Raji (cell line): ENCODE results near the gene DESI2.

Experiments used
- POLR2A ChIP-seq: IDR thresholded peaks from 2 replicates; pipeline ENCODE4 v1.6.1; 2011; ENCODE audit warnings: low read depth, low read length, control low read depth; ENCODE audit not compliant: insufficient read depth

The DESI2 gene

DNA sequence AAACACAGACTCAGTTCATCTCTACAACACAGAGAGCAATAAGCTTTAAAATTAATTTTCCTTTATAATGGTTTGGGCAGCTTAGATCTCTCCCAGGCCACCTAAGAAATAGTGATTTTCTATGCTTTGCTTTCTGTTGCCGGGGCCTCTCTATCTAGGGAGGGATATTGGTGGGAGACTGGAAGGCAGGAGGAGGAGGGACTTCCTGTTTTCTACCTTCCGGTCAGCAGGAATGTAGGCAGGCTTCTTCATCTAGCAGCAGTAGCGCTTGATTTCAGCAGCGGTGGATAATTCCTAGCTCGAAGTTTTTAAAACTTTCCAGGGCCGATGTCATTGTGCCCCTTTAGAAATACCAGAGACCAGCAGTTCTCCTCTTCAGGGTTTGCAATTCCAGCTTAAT is 5.1 kb upstream of the DESI2 start:
- no peak for TF ChIP-seq POLR2A

DNA sequence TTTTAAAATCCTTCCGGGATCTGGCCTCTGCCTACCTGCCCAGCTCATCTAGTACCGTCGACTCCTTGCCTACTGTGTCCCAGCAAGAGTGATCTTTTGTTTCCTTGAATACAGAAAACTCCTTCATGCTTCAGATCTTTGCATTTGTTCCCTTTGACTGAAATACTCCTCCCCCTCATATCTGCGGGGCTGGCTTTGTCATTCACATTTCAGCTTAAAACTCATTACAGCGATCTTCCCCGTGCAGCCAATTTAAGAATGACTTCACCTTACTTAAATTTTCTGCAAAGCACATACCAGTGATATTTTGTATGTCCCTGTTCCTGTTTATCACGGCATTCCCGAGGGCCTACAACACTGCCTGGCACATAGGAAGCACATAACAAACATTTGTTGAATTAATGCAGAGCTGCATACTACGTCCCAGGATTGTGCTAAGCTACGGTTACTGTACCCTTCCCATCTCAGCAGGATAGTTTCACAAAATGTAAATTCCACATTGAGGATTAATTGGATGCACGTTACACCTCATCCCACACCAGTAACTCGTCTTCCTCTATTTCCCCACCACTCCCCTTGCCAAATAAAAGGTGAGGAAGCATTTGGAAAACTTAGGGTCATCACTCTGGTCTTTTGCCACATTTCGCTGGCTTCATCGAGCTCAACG is 837 bp upstream of the DESI2 start:
- no peak for TF ChIP-seq POLR2A

DNA sequence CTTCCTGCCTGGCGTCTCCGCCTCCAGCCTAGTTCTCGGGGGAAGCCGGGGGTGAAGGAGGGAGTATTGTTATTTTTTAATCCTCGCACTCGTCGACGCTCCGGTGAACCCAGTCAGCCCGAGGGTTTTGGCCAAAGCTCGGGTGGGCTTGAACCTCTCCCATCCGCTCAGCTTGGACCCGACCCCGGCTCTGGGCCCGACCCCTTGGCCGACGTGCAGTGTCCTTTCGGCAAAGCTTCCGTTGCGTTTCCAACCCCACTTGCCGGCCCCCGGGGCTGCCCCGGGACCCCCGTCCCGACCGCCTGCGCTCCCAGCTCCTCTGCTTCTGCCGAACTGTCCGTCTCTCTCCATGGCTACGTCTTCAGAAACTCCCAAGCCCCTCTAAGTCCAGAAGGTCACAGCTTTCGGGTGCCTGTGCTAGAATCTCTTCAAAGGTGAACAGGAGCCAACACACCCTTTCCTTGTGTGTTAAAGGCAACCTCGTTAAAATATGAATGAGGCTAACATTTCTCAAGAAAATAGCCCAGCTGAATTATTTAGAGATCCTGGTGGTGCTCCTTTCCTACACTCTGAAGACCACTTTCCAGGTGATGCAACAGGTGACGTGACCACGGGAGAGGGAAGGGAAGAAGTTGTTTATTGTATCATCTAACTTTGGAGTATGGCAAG is 647 bp downstream of the DESI2 start:
- no peak for TF ChIP-seq POLR2A

DNA sequence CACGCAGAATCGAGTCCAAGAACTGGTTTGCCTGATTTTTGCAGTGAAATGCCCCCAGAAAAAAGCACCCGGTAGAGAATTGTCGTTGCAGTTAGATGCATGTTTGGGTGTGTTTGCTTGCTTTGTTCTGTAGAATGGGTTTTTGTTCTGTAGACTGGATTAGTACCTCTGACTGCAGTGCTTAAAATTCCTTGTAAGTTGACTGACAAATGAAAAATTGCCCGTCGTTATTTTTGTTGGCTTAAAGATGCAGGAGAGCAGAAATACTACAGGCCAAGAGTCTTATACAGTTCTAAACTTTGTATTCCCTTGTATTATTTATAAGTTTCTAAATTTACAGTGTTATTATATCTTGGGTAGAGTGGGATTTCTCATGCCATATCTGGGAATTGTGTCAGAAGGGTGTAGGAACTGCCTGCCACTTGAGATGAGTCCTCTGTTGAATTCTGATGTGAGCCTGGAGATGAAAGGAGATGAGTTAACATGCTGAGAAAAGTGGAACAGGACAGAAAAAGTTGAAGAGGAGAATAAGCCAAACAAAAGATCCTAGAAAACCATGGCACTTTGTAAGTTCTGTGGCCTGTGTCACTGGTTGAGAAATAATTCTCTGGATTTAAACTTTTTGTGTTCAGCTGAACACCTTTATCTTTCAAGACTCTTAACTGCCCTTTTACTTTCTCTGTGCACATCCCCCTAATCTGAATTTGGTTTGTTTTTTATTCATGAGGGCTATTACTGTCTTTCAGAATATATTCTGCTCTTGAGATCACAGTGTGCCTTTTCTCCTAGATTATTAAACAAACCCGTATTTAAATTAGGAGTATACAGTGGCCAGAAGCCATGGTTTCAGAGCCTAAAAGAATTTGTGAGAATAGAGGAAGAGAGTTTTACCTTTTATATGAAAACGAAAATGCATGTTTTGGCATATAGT is 1.4 kb downstream of the DESI2 start:
- no peak for TF ChIP-seq POLR2A

DNA sequence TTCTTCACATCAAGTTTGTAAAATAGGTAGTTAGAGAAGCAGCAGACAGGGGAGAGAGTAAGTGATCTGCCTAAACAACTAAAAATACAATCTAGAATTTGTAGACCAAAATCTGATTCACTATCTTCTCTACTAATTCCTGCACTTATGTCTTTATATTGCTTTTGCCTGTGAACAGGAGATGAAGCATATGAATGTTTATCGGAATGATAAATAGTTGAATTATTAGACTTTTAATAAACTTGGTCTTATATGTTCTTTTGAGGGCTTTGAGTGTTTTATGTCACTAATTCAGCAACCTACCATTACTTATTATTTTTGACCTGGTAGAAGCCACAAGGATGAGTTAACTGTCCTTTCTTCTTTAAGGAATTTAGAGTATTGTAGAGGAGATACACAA is 2.3 kb downstream of the DESI2 start:
- no peak for TF ChIP-seq POLR2A

DNA sequence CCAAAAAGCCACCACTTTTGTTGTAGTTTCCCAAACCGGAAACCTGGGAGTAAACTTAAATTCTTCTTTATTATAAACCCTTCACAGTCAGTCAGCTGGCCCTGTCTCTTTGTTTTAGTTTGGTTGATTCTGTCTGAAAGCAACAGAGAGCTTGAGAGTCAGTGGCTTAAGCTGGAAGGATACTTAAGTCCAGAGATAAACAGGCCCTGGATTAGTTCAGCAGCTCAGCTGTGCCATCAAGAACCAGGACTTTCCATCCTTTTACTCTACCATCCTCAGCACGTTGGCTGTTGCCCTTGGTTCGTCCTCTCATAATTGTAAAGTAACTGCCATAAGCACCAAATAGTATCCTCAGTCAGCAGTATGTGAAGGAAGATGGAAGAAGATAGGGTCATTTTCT is 4.5 kb downstream of the DESI2 start:
- no peak for TF ChIP-seq POLR2A

DNA sequence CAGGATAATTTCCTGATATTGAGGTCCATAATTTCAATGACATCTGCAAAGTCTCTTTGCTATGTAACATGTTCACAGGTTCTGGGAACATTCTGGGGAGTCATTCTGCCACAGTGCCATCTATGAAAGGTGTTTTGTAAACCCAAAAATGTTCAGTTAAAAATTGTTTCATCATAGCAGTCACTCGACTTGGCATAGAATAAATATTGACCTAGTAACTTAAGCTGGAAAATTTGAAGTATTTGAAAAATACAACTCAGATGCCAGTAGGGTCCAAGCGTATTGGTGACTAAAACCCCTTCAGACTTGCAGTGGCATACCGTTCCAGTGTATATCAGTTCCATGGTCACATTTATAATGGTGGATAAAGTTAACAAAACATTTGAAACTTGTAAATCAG is 6.8 kb downstream of the DESI2 start:
- TF ChIP-seq POLR2A: no peak

DNA sequence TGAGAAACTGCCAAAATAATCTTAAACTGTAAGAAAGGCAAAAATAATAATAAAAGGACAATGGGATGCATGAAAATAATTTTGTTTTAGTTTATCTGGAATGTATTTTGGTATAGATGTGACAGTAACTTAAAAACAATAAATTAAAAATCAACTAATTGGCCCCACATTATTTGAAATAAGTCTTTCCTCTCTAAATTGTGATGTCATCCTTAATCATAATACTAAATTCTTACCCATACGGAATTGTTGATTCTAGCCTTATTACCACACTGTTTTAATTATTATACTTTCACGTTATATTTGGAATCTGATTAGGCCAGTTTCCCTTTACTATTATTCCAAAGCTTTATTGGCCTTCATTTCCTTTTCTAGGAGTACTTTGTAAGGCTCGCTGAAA is 7.7 kb downstream of the DESI2 start:
- TF ChIP-seq POLR2A: no peak

DNA sequence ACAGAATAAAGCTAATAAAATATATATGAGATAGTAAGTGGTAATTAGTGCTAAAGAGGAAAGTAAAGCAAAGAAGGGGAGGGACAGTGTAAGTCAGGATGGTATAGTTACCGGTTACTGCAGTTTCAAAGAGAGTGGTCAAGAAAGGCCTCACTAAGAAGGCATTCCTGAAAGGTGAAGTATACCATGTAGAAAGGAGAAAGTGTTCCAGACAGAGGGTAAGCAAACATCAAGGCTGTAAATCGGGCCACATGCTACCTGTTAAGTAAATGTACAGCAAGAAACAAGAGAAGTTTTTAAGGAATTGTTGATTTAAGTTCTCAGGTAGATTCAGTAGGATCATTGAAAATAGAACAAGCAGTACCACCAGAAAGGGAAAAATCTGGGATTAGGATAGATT is 9.7 kb downstream of the DESI2 start:
- TF ChIP-seq POLR2A: no peak

DNA sequence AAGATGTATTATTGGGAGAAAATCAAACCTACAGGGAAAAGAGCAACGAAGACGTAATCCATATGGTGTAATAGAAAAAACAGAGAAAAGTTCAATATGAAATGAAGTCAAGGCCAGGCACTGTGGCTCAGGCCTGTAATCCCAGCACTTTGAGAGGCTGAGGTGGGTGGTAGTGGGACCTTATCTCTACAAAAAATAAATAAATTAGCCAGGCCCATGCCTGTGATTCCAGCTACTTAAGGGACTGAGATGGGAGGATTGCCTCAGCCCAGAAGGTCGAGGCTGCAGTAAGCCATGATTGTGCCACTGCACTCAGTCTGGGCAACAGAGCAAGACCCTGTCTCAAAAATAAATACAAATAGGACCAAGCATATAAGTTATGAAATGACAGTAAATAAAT is 11.4 kb downstream of the DESI2 start:
- no peak for TF ChIP-seq POLR2A

DNA sequence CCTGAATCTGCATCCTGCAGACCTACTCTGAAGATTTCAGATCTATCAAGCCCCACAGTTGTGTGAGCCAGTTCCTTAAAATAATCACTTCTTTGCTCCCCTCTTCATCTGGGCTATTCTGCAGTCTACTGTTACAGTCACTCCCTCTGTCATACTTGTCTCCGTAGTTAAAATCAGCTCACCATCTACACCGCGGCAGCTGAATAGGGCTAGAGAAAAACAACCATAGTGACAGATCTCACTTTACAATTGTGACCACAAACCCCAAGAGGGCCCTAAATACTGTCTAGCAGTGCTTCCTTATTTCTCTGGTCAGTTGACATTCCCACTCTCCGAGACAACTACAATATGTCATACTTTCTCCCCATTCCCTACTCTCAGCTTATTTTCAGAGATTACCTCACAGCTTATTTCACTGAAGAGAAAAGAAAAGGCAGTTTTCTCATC is 12.9 kb downstream of the DESI2 start:
- no peak for TF ChIP-seq POLR2A

DNA sequence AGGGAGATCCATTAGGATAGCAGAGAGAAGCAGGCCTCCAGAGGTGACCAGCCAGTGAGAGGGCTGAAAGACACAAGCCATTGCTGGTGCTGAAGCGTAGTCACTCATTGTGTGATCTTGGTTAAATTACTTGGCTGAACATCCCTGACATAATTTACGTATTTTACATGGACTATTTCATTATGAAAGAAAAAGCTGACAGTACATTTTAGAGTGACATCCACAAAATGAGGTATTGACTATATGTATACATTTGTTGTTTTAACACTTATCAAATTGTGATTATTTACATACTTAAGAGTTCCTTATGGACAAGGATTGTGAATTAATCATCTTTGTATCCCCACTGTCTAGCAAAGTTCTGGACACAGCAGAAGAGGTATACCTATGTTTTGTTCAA is 14.9 kb downstream of the DESI2 start:
- TF ChIP-seq POLR2A: no peak

DNA sequence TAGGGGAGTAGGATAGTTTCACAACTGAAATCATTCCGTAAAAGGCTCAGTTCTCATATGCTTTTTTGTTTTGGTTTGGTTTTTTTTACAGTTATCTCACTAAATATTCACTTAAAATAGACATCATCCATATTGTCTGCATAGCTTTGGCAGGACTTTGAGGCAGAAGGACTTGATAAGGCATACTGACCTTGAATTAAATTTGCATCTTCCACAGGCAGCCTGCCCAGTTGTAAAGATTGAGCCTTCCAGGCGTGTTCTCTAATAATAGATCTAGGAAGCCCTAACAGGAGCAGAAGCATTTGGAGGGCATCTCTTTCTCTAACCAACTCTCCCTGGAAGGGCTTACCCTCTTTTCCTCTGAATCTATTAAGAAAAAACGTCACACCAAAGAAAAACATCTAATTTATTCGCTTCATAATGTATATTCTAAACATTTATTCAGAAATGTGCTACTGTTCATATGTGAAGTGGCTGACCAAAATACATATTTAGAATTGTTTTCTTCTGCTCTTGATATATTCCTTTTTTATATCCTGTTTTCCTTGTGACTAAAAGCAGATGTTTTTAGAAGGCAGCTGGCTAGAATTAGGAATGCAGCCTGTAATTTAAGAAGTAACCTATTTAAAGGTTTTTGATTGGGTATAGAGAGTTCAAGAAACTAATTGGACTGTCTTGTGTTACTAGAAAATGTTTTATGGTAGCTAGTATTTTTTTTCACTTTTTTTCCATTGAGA is 20.2 kb downstream of the DESI2 start:
- no peak for TF ChIP-seq POLR2A

DNA sequence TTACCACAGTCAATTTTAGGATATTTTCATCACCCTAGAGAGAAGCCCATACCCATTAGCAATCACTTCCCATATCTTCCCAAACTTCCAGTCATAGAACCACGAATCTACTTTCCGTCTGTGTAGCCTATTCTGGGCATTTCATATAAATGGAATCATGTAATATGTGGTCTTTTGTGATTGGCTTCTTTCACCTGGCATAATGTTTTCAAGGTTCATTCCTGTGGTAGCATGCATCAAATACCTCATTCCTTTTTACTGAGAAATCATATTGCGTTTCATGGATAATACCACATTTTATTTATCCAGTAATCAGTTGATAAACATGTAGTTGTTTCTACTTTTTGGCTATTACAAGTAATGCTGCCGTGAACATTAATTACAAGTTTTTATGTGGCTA is 21.5 kb downstream of the DESI2 start:
- TF ChIP-seq POLR2A: no peak

DNA sequence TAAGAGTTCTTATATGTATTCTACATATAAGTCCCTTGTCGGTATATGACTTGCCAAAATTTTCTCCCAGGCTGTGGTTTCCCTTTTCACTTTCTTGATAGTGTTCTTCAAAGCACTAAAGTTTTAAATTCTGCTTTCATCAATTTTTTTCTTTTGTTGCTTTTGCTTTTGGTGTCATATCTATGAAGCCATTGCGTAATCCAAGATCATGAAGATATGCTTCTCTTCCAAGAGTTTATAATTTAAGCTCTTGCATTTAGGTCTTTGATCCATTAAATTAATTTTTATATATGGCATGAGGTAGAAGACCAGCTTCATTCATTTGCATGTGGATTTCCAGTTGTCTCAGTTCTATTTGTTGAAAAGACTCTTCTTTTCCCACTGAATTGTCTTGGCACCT is 22.2 kb downstream of the DESI2 start:
- TF ChIP-seq POLR2A: no peak
